Measurements from ENCODE around the gene ZSCAN18. TPM values are rescaled to one million over a fixed set of nuclear protein-coding genes. Genes with fewer than 3 reads are reported as not detected.

Gene ZSCAN18
- total RNA-seq, 2 experiments from 2014 or later = not detected

DNA sequence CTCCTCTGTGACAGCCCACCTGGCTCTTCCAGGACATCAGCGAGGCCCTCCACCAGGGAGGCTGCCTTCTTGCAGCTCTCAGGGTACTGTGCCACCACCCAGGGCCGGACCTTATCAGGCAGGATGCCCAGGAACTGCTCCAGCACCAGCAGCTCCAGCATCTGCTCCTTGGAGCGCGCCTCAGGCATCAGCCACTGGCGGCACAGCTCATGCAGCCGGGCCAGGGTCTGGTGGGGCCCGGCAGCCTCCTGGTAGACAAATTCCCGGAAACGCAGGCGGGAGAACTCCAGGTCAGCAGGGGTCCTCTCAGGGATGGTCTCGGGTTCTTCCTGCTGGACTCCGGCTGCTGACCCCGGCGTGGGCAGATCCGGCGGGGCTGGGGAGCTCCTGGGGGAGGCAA is 8.2 kb downstream of the ZSCAN18 start:
- ChIA-PET CTCF (ENCODE audit: unreplicated experiment) (no interaction called here), POLR2A (no interaction called here)
- no peaks in the 10 kb centered on the region for H3K79me2 ChIP-seq (ENCODE audit: insufficient read depth, low read depth, low read length)
- no peaks in the 10 kb centered on the region for H3K9me2 ChIP-seq (ENCODE audit: insufficient read depth, low read length)
- TF ChIP-seq EZH2phosphoT487 (IDR thresholded peaks at IDR 0.05; ENCODE audit: borderline replicate concordance, low read depth, low read length) = no peak
- no peak for TF ChIP-seq CTCF (conservative IDR thresholded peaks at IDR 0.05; ENCODE audit: low read length)
- no peak for DNase-seq (ENCODE audit: low spot score)
- no peak overlapping the region for H2AFZ ChIP-seq (ENCODE audit: low read length)
- no peaks in the 10 kb centered on the region for H4K20me1 ChIP-seq (ENCODE audit: insufficient read depth, low read length)
- H3K4me3 ChIP-seq (ENCODE audit: low read depth, low read length, poor library complexity, severe bottlenecking) = no peak overlapping the region
- H3K36me3 ChIP-seq (ENCODE audit: insufficient read depth, low read length) = no peaks in the 10 kb centered on the region
- H3K27ac ChIP-seq (ENCODE audit: low read depth, low read length, poor library complexity, severe bottlenecking) = no peak overlapping the region
- intact Hi-C loops (cut with micrococcal nuclease; ENCODE audit: unreplicated experiment) = no loop called here
- no peaks in the 10 kb centered on the region for H3K4me1 ChIP-seq (ENCODE audit: insufficient read depth, low read length, poor library complexity, severe bottlenecking)
- no TSS peak for BruUV-seq (replicated peaks)
- no peaks in the 10 kb centered on the region for H3K9me3 ChIP-seq (ENCODE audit: low read length)
- no peak overlapping the region for H3K4me2 ChIP-seq (ENCODE audit: low read length)

GRCh38 chr19:58088521-58089052 is 9.4 kb downstream of the ZSCAN18 start:
- Histone ChIP-seq H3K4me2 (ENCODE audit: low read length) (no peak overlapping the region), H3K4me1 (ENCODE audit: insufficient read depth, low read length, poor library complexity, severe bottlenecking) (no peaks in the 10 kb centered on the region), H3K4me3 (ENCODE audit: low read depth, low read length, poor library complexity, severe bottlenecking) (no peak overlapping the region), H3K9me3 (ENCODE audit: low read length) (peaks cover 6% of the 10 kb centered on the region; the same call in 1 of the 2 replicates), H2AFZ (ENCODE audit: low read length) (no peak overlapping the region), H3K36me3 (ENCODE audit: insufficient read depth, low read length) (no peaks in the 10 kb centered on the region), H3K27ac (ENCODE audit: low read depth, low read length, poor library complexity, severe bottlenecking) (no peak overlapping the region), H3K79me2 (ENCODE audit: insufficient read depth, low read depth, low read length) (no peaks in the 10 kb centered on the region), H3K9me2 (ENCODE audit: insufficient read depth, low read length) (no peaks in the 10 kb centered on the region), H4K20me1 (ENCODE audit: insufficient read depth, low read length) (no peaks in the 10 kb centered on the region)
- no TSS peak for BruUV-seq (replicated peaks)
- DNase-seq (ENCODE audit: low spot score) = no peak
- CTCF ChIA-PET (ENCODE audit: unreplicated experiment) = no interaction called here
- intact Hi-C loops (cut with micrococcal nuclease; ENCODE audit: unreplicated experiment) = no loop called here
- POLR2A ChIA-PET = no interaction called here
- TF ChIP-seq EZH2phosphoT487 (IDR thresholded peaks at IDR 0.05; ENCODE audit: borderline replicate concordance, low read depth, low read length) (no peak), CTCF (conservative IDR thresholded peaks at IDR 0.05; ENCODE audit: low read length) (no peak)

DNA sequence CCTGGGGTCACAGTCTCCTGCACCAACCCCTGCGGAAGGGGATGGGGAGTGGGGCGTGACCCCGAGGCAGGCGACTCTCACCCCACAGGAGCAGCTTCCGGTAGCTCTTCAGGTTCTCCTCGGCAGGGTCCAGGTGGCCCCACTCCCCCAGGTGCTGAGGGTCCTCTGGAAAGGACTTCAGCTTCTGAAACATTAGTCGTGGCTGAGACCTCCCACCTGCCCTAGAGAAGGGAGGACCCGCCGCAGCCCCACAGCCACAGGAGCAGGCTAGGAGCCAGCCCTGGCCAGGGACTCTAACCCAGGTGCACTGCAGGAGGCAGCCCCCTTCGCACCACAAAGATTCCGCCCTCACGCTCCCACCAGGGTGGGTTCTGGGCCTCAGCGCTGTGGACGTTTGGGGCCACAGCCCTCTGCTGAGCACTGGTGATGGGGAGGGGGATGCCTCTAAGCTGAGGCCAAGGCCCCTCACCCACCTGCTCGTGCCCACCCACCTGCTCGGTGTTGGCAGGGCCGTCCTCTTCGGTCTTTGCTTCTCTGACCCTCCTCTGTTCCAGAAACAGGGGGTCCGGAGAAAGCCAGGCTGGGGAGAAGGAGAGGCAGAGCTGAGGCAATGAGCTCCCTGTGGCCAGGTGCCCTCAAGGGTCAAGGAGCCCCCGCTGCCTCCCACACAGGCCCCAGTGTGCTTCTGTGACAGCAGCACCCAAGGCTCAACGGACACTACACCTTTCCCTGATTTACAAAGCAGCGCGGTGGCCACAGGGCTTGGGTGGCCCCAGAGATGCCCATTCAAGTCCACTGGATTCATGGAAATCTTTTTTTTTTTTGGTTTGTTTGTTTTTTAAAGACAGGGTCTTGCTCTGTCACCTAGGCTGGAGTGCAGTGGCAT is 11.0 kb downstream of the ZSCAN18 start:
- intact Hi-C loops (cut with micrococcal nuclease; ENCODE audit: unreplicated experiment) = no loop called here
- Histone ChIP-seq H3K4me1 (ENCODE audit: insufficient read depth, low read length, poor library complexity, severe bottlenecking) (no peaks in the 10 kb centered on the region), H3K4me3 (ENCODE audit: low read depth, low read length, poor library complexity, severe bottlenecking) (no peak overlapping the region), H3K36me3 (ENCODE audit: insufficient read depth, low read length) (no peaks in the 10 kb centered on the region), H4K20me1 (ENCODE audit: insufficient read depth, low read length) (no peaks in the 10 kb centered on the region), H3K9me3 (ENCODE audit: low read length) (peaks cover 7% of the 10 kb centered on the region; the same call in 1 of the 2 replicates), H2AFZ (ENCODE audit: low read length) (no peak overlapping the region), H3K27ac (ENCODE audit: low read depth, low read length, poor library complexity, severe bottlenecking) (no peak overlapping the region), H3K9me2 (ENCODE audit: insufficient read depth, low read length) (no peaks in the 10 kb centered on the region), H3K79me2 (ENCODE audit: insufficient read depth, low read depth, low read length) (no peaks in the 10 kb centered on the region), H3K4me2 (ENCODE audit: low read length) (no peak overlapping the region)
- ChIA-PET CTCF (ENCODE audit: unreplicated experiment) (no interaction called here), POLR2A (no interaction called here)
- DNase-seq (ENCODE audit: low spot score) = no peak
- TF ChIP-seq CTCF (conservative IDR thresholded peaks at IDR 0.05; ENCODE audit: low read length) (no peak), EZH2phosphoT487 (IDR thresholded peaks at IDR 0.05; ENCODE audit: borderline replicate concordance, low read depth, low read length) (no peak)
- BruUV-seq (replicated peaks) = no TSS peak

All from OCI-LY7 (cell line).